NCI-H2227 (cell line): ENCODE measurements around the gene TEDDM1.
"Not testable (repeated sequence)": the region's sequence is repeated elsewhere in the genome, so short reads cannot be mapped to it uniquely, and the experiment has no call there.

Source experiments
- DNase-seq: peaks from one replicate; lab custom pipeline; 2025; ENCODE audit not compliant: unreplicated experiment; lab: John Stamatoyannopoulos, UW

TEDDM1 gene

DNA sequence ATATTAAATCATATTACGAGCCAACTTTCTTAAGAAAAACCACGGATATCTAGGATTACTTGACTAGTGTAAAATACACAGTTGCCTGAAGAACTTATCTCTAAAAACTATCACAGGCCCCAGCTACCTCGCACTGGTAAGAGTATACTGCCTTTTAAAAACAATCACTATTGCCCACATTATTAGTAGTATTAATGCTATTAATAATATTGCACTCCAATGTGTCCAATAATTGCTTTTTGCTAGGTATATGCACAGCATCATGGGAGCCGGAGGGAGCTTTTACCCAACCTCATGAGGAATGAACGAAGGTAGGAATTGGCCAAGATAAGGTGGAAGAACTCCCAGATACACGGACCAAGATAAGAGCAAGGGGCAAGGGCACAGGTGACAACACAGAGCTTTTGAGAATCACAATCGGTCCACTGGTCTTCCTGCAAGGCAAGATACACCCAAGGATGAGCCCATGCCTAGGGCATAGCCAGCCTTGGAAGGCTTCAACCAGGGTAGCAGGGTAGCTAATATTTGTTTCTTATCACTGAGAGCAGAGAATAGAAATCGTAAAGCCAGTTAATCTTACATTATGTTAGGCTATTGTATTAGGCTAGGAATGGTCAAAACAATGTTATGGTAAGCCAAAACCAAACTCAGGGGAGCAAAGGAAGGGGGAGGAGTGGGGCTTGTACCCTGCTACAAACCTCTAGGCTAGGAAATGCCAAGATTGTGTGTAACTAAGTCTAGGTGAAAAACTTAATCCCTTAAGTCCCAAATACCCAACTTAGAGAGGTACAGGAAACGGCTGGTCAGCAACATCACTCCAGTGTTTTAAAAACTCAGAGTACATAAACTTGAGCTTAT is 18.3 kb downstream of the TEDDM1 start:
- DNase-seq, result no peak

DNA sequence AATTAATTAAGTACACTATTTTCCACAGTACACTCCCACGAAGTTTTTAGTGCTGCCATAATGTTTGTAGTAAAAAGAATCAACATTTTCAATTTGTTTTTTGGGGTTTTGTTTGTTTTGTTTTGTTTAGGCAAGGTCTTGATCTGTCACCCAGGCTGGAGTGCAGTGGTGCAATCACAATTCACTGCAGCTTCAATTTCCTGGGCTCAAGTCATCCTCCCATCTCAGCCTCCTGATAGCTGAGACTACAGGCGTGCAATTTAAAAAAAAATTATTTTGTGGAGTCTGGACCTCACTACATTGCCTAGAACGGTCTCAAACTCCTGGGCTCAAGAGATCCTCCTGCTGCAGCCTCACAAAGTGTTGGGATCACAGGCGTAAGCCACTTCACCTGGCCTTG is 20.3 kb downstream of the TEDDM1 start:
- DNase-seq, result no peak

DNA sequence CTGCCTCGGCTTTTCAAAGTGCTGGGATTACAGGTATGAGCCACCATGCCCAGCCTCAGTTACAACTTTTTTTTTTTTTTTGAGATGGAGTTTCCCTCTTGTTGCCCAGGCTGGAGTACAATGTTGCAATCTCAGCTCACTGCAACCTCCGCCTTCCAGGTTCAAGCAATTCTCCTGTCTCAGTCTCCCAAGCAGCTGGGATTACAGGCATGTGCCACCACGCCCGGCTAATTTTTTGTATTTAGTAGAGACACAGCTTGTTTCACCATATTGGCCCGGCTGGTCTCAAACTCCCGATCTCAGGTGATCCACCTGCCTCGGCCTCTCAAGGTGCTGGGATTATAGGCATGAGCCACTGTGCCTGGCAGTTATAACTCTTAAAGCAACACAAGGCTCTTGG is 20.7 kb downstream of the TEDDM1 start:
- not testable (repeated sequence) for DNase-seq

DNA sequence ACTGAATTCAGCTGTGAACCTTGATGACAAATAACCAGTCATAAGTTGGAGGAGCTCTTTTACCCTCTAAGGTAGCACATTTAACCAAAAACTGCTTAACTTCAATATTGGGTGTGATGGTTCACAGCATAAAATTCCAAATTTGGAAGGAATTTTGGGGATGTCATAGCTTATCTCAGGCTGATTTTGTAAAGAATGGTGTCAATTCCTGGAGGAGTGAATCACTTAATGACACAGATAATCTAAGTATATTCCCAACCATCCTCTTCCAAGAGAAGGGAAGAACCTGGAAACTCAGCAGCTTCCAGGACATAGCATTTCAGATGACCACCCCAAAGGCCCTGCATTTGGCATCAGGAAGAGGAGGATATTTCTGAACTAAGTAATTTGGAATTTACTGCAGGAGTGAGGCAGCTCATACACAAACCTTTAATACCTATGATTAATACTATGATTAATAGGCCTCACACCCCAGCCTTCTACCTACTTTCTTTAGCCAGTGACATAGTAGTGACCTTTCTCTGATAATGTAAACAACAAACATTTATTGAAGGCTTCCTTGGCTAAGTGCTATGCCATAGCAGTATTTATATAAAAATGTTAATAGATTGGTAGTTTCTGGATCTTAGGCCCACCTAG is 23.4 kb downstream of the TEDDM1 start:
- no peak for DNase-seq

DNA sequence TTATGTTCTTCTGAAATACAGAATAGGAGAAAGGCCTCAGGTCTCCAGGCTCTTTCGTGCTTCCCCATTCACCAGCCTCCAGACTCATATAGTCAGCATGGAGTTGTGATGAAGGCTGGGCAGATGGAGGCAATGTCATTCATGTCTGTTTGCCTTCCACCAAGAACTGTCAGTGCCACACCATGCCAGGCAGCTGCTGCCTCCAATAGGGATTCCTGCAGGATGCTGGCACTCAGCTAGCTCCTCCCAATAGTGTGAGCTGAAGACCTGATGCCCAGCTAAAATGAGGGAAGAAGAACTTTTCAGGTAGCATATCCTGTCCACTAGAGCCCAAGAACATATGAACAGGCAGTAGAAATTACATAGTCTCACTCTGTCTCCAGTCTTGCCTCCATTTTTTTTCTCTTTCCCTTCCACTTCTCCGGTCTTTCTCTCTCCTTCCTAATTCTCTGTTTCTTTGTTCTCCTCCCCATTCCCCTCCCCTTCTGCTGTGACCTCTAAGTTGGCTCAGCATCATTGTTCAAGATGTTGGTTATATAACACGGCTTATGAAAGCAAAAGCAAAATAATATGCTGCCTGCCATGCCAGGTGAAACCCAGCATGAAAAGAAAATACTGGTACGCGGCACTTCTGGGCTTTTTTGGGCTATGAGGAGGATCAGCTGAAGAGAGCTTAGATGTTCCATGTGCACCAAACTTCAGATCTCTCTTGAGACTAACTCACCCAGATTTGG is 26.2 kb downstream of the TEDDM1 start:
- no peak for DNase-seq

DNA sequence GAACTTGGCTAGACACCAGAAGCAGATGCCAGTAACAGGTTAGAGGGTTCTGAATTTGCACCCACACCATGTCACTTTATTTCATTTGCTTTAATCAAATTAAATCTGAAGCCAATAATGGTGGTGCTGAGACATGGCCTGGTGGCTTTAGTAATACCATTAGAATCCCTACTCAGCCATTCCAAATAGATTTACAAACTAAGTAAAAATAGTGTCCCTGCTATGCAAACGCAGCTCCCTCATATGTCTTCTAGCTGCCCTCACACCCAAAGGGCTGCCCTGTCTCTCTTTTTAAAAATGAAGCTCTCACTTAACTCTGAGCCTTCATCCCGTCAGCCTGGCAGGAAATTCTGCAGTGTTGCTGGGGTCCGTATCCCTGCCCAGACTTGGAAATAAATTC is 29.9 kb downstream of the TEDDM1 start:
- no peak for DNase-seq

DNA sequence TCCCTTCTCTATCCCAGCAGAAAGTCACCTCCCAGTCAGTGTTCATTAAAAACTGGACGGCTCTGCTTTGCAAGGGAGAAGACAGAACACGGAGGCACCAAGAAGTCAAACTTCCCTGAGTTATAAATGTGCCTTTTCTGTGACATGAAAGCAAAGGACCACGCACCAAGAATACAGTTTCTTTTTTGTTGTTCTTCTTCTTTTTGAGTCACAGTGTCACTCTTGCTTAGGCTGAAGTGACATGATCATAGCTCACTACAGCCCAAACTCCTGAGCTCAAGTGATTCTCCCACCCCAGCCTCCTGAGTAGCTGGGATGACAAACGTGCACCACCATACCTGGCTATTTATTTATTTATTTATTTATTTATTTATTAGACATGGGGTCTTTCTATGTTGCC is 31.6 kb downstream of the TEDDM1 start:
- DNase-seq, result no peak

DNA sequence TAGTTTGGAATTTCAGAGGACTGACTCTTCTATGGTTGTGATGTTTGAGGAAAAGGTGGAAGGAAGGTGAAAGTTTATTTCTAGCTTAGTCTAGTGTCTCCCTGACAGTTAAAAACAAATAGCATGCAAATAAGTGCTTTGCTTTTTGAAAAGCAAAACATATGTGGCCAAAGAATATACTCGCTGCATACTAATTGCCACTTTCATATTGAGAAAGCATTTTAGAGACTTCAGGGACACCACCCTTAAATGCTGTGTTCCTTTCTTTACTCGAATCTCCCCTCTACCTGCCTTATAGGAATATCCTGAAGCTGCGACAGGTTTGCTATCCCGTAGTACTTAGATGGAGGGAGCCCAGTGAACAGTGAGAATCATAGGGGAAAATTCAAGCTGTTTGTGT is 32.1 kb downstream of the TEDDM1 start:
- no peak for DNase-seq

DNA sequence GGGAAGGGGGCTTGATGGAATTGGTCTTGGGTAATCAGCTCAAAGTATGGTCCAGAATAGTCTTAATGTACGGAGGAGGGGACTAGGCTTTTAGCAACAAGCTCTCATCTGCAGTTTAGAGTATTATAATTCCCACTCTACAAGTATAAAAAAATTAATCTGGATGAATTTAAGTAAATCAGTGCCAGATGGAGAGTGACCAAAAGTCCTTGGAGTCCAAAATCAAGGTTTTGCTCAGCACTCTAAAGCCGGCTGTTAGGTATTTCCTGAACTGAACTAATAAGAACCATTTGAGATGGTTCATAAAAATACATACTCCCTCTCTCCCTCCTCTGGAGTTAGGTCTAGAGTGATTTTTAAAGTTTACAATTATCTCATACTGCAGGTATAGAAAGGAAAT is 32.5 kb downstream of the TEDDM1 start:
- no peak for DNase-seq

DNA sequence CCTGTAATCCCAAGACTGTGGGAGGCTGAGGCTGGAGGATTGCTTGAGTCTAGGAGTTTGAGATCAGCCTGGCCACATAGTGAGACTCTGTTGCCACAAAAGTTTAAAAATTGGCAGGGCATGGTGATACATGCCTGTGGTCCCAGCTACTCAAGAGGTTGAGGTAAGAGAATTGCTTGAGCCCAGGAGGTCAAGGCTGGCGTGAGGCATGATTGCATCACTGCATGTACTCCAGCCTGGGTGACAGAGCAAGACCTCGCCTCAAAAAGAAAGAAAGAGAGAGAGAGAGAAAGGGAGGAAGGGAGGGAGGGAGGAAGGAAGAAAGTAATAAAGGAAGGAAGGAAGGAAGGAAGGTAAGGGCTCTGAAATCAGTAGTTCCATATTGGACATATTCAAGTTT is 33.9 kb downstream of the TEDDM1 start:
- DNase-seq, result no peak

DNA sequence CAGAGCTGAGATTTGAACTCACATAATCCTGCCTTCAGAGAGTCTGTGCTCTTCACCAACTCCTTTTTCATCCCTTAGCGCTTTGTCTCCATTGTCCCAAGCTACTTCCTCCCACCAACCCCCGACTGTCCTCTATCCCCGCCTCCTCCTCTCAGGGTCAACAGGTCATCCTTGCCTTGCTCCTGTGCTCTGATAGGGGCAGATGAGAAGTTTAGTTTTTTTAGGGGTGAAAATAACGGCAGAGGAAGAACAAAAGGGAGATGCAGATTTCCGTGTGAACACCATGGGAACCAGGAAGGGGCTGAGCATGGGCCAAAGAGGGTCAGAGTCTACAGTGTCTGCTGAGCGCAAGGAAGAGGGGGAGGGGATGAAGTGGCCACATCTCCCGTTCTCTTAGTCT is 40.8 kb downstream of the TEDDM1 start:
- no peak for DNase-seq

DNA sequence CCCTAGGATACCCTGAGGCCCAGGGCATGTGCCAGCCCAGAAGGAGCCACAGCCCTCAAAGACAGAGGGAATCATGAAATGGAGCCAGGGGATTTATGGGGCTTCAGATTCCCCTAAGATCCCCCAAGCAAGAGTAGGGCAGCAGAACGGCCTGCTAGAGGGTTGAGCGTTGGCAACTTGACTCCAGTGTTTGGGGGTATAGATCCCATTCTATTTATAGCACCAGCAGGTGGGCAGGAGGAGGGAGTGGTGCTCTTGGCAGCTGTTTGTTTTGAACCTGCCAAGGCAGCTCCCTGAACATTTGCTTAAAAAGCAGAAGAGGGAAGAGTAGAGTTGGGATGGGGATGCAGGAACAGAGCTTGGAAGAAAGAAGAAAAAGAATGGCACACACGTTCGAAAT is 42.6 kb downstream of the TEDDM1 start:
- no peak for DNase-seq

DNA sequence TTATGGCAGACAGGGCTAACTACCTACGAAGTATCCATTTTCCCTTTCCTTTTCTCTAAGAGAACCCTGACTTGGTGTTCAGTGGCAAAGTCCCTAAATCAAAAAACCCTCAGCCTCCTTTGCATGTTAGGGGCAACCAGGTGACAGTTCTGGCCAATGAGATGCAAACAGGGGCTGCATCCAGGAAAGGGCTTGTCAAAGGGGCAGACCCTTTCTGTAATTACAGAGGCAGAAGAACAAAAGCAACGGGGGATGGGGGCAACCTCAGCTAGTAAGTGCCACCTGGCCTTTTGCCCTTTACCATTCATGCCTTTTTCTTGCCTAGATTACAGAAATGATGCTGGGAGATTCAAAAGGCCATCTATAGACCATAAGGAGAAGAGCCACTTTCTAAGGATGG is 43.3 kb downstream of the TEDDM1 start:
- no peak for DNase-seq

DNA sequence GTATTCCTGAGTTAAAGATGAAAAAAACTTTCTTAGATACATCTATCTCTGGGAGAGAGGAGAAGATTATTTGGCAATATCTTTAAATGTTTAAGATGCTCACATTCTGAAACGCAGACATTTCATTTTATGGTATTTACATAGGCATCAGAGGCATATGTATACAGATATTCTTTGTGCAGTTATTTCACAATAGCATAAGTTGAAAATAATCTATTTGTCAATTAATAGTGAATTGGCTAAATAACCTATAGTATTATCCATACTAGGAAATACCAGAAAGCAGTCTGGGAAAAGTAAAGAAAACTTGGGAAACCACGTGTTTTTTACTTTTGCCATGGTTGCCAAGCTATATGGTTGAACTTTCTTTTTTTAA is 44.8 kb downstream of the TEDDM1 start:
- DNase-seq, result no peak

DNA sequence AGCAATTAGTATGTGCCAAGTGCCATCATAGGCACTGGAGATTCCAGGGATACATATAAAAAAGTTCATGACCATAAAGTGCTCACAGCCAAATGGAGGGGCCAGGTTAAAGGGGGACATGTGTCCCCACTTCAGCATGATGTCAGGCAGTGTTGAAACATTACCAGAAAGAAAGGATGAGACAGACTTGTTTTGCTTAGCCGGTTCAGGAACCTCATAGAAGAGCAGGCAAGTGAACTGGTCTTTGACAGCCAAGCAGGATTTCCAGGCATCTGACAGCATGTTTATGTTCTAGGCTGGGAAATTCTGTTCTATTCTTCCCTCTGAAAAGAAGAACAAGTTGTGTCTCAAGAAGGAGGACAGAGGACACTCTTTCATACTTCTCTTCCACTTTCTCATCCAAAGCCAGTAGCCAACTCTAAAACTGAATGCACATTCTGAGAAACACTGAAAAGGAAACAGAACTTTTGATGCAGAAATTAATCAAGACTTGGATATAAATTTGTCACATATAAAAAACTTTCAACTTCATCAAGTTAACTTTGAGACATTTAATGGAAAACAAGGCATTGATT is 48.6 kb downstream of the TEDDM1 start:
- DNase-seq, result no peak

DNA sequence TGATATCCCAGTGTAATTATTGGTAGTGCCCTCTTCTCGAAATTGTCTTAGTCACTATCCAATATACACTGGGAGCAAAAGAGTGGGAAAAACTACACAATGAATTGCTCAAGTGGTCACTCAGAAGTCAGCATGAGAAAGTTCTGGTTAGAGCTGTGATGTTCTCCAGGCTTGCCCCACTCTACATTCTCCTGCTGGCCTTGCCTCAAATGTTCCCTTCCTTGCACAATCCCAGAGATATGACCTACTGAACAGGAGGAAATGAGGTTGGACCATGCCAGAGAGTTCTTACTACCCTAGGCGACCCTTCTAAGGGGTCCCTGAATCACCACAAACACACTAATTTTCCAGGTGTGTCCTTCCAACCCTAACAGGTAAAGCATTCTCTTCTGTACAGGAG is 49.6 kb downstream of the TEDDM1 start:
- no peak for DNase-seq

DNA sequence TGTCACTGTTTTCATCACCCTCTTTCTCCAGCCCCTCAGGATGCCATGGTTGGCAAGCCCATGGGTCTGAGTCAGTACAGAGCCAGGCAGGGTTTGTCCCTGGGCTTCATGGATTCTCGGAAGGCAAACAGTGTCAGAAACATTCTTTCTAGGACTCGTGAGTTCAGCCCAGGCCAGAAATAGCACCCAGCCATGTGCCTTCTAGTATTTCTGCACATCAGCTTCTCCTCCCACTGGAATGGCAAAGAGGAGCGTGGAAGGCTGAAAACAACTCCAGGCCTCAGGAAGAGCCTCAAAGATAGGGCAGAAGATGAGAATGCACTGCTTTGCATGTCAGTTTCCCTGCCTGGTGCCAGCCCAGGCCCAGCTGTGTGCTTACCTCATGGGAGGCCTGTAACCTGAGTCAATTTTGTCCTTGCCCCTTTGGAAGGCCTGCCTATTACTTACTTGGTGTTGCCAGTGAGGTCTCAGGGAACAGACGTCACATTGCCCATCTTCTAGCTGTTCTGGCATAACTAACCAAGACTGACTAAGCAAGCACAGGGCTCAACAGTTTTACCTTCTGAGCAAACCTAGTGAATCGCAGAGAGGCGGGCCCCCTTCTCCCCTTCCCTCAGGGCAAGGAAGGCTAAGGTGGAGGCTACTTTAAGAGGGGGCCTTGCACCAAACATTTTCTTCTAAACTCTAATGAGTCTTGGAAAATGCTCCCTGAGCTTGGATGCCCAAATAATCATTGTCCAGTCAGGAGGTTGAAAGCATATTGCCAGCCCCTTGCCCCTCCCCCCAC is 51.3 kb downstream of the TEDDM1 start:
- DNase-seq, result no peak
